Stimulated activated CD4-positive, alpha-beta T cell treated with anti-CD3 and anti-CD28 coated beads, Interleukin-4, amount 100 ng/mL, for 1 hour (primary cell): ENCODE measurements around the gene AFF3.

ENCODE experiments used
- DNase-seq: peaks from one replicate; pipeline ENCODE4 v3.0.0-alpha.2; 2020

AFF3 gene

DNA sequence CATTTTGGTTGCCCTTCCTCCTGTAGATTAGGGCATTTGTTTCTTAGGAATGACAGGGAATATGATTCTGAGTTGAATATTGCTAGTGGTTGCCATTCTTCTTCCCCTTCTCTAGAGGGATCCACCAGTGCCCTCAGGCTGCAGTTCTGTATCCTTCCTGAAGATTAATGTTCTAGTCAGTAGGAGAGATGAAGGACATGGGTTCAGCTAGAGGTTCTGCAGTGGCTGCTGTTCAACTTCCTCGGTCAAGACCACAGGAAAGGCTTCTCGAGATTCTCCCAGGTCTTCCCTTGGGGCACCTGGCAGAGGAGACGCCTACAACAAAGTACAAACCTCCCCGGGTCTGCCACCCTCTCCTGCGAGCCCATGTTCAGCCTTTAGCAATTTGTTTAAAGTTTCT is 325.5 kb downstream of the AFF3 start:
- DNase-seq = no peak

- no peak for DNase-seq
These were observed 330.0 kb downstream of the AFF3 start for GRCh38 chr2:99812426-99812825.

GRCh38 chr2:99811544-99811943 is 330.8 kb downstream of the AFF3 start:
- no peak for DNase-seq

GRCh38 chr2:99810225-99810624 is 332.2 kb downstream of the AFF3 start:
- no peak for DNase-seq

DNA sequence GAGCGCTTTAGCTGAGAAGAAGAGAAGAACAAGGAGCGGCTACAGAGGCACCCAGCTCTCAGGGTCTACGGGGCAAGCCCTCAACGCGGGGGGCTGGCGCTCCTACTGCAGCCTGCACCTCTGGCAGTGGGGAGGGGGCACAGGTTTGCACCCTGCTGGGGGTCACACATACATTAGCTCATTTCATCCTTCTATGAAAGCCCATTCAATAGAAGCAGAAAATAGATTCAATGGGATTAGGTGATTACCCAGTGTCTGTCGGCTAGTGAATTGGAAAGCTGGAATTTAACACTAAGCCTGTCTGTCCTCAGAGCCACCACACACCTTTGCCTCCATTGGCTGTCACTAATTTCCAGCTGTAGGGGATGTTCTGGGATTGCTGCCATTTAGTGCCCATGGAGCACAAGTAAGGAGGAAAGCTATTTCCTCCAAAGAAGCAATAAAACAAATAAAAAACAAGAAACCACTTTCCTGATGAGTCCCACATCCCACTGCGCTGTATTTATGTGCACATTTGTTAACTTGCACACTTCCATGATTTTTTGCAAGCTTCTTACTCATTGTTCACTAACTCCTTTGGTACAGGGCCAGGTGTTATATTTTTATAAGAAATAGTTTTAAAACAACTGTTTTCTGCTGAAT is 333.0 kb downstream of the AFF3 start:
- no peak for DNase-seq

GRCh38 chr2:99808361-99809200 is 333.8 kb downstream of the AFF3 start:
- no peak for DNase-seq

DNA sequence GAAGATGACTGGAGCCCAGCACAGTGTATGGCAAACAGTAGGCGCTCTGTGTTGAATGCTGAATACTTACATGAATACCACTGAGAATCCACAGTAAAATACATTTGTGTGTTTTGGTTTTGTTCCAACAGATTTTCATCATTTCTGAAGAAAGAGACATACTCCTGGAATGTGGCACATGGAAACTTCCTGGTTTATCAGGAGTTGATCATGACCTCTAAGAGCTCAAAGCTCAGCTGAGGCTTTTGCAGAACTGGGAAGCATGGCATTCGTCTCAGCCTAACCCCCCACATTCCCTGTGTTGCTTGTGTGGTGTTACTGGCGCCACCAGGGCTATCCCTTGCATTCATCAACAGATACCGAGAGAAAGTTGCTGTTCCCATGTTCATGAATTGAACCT is 335.6 kb downstream of the AFF3 start:
- DNase-seq = no peak

DNA sequence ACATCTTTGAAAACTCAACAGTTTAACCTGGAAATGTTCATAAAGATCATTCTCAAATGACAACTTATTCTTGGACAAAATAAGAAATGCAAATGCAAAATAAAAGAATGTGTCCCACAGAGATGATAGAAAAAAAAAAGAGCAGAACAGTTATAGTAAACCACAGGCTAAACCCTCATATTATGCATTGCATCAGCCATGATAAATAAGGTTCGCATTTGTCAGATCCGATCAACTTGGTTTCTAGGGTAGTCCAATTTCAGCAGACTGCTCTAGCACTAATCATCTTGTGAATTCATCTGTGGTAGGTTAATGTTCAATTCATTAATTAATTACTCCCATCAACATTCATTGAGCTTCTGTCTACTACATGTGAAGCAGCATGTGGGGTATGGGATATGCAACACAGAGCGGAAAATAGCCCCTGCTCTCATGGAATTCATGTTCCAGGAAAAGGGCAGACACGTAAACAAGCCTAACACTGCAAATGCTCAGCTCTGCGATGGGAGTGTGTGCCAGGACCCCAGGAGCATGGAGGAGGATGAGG is 336.4 kb downstream of the AFF3 start:
- DNase-seq = no peak

GRCh38 chr2:99803846-99804245 is 338.5 kb downstream of the AFF3 start:
- no peak for DNase-seq

- DNase-seq = no peak
These were observed 339.7 kb downstream of the AFF3 start for GRCh38 chr2:99802734-99803133.

GRCh38 chr2:99801327-99801901 is 341.0 kb downstream of the AFF3 start:
- no peak for DNase-seq

DNA sequence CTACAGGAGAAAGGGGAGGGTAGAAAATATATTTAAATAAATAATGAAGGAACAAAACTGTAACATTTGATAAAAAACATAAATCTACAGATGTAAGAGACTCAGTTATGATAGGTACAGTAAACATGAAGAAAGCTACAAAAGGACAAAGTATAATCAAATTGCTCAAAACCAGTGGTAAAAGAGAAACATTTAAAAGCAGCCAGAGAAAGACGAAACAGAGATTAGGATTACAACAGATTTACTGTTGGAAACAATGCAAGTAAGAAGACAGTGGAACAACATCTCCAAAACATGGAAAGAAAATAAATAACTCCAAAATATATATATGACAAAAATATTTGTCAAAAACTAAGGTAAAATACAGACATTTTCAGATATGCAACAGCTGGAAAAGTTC is 344.9 kb downstream of the AFF3 start:
- no peak for DNase-seq

DNA sequence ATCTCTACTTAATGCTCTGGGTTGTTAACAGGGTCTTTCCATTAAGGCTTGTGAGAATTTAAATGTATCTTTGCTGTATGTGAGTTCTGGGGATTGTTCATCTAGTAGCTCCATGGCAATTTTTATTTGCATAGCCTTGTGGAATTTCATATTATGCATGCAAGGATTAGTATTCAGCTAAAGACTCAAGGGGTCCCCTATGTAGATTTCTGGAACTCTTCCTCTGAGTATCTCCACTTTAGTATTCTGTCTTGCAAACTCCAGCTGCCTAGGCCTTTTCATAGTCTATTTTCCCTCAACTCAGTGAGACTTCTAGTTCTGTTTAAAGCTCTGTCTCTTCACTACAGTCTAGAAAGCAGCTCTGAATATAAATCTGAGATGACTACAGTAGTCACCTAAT is 348.0 kb downstream of the AFF3 start:
- DNase-seq = no peak

DNA sequence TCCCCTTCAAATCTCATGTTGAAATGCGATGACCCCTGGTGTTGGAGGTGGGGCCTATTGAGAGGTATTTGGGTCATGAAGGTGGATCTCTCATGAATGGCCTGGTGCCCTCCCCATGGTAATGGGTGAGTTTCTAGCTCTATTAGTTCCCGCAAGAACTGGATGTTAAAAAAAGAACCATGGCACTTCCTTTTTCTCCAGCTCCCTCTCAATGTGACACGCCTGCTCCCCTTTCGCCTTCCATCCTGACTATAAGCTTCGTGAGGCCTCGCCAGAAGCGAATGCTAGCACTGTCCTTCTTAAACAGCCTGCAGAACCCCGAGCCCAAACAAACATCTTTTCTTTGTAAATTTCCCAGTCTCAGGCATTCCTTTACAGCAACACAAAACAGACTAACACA is 349.4 kb downstream of the AFF3 start:
- DNase-seq = no peak

DNA sequence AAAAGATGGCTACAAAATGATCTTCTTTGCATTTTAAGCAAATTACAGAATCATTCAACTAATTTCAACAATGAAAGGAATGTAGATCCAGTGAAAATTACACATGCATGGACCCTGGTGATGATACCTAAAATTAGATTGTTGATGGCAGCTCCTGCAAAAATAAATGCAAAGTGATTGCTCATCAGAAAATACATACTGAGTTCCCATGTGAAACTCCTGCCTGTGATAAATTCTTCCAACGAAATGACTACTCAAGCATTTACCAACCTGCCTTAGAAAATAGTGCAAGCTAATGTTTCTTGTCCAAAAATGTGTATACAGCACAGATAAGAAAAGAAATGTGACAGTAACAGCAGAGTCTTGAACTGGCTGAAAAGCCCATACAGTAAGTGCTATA is 352.5 kb downstream of the AFF3 start:
- no peak for DNase-seq

- no peak for DNase-seq
These were observed 354.5 kb downstream of the AFF3 start for GRCh38 chr2:99787769-99788382.

DNA sequence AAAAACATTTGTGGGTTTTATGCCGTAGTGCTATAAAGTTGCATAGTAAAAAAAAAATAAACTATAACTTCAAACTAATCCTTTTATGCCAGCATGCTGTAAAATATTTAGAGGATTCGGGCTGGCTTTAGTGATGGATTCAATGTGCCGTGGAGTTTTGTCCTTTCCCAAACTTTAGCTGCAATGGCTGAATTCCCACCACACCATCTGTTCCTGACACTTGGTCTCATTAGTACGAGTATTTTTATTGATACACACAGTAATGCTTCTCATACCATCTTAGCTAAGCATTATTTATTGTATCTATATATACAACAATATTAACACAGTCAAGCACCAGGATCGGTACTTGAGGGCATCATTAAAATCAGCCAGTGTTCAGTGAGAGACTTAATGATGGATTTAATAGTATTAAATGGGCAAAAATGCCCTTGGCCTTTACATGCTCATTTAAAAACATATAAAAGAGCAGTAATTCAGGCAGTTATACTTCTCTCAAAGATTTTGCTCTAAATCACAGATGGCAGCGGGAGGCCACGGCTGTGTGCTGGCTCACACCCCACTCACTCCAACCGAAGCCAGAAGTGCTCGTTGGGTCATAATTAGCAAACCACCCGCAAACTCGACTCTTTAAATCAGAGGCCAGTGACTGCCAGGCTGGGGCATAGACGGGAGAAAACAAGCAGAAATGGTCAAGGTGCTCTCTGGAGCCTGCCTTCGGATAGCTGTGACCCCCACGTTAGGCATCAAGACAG is 355.6 kb downstream of the AFF3 start:
- no peak for DNase-seq

- DNase-seq = no peak
These were observed 357.4 kb downstream of the AFF3 start for GRCh38 chr2:99784946-99785345.

GRCh38 chr2:99784282-99784681 is 358.1 kb downstream of the AFF3 start:
- no peak for DNase-seq

DNA sequence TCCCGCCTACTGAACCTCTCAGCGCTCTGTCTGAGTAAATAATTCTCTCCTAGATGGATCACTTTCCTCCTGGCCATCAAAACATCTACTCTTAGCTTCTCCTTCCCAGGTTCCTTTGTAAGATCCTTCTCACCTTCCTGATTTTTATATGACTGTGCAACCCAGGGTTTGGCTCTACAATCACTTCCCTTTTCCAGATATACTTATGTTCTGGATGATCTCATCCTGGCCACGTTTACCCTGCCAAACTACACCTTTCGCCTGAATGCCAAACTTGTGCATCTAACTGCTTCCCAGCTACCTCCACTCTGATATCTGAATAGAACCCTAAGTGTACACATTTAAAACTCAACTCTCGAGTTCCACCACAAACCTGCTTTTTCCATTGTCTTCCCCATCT is 362.1 kb downstream of the AFF3 start:
- DNase-seq = no peak

GRCh38 chr2:99779276-99779675 is 363.1 kb downstream of the AFF3 start:
- no peak for DNase-seq

GRCh38 chr2:99777656-99778290 is 364.6 kb downstream of the AFF3 start:
- no peak for DNase-seq
